ENCODE measurements around the gene SPEG.

Gene SPEG

DNA sequence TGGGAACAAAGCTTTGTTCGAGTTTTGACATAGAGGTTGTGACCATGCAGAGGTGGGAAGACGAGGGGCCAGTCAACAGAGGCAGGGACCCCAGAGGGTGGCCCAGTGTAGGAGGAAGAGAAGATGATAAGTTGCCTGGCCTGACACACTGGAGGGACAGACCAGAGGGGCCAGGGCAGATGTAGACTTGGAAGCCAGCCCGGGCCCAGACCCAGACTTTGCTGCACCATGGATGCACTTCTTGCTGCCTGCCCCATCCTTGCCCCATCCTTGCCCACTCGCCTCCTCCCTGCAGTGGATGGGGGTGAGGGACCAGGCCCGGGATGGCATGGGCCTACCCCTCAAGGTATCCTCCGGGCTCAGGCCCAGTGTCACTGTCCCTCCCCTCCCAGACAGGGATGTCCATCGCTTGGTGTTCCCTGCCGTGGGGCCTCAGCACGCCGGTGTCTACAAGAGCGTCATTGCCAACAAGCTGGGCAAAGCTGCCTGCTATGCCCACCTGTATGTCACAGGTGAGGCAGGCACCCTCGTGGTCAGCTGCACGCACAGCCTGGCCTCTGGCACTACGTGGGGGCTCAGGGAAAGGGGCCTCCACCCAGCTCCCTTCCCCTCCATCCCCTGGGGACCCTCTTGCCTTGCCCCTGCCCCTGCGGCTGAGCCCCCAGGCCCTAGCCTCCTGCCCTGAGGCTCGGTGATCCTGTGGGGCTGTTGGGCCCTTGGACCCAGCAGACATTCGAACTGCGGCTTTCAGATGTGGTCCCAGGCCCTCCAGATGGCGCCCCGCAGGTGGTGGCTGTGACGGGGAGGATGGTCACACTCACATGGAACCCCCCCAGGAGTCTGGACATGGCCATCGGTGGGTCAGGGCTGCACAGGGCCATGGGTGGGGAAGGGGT lies 37.1 kb downstream of the SPEG start:
- DNase-seq: no peak
- intact Hi-C loops (cut with DNase I): no loop called here

DNA sequence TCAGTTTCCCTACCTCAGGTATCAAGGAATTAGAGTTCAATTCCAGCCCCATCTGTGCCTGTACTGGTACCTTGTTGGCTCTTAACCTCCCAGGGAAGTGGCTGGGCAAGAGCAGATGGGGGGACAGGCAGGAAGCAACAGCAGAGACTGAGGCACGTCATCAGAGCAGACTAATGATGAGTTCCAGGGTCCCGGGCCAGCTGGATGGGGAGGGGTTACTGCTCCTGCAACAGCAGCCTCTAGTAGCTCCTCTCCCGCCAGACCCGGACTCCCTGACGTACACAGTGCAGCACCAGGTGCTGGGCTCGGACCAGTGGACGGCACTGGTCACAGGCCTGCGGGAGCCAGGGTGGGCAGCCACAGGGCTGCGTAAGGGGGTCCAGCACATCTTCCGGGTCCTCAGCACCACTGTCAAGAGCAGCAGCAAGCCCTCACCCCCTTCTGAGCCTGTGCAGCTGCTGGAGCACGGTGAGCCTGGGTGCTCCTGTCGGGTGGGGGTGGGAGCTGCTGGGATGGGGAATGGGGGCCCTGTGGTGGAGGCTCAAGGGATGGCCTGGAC lies 38.1 kb downstream of the SPEG start:
- intact Hi-C loops (cut with DNase I): no loop called here
- no peak for DNase-seq

DNA sequence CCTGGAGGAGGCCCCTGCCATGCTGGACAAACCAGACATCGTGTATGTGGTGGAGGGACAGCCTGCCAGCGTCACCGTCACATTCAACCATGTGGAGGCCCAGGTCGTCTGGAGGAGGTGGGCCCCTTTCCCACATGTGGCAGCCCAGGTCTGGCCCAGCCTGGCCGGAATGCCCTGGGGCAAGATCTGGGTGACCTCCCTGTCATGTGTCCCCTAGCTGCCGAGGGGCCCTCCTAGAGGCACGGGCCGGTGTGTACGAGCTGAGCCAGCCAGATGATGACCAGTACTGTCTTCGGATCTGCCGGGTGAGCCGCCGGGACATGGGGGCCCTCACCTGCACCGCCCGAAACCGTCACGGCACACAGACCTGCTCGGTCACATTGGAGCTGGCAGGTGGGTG lies 38.9 kb downstream of the SPEG start:
- intact Hi-C loops (cut with DNase I): no loop called here
- no peak for DNase-seq

DNA sequence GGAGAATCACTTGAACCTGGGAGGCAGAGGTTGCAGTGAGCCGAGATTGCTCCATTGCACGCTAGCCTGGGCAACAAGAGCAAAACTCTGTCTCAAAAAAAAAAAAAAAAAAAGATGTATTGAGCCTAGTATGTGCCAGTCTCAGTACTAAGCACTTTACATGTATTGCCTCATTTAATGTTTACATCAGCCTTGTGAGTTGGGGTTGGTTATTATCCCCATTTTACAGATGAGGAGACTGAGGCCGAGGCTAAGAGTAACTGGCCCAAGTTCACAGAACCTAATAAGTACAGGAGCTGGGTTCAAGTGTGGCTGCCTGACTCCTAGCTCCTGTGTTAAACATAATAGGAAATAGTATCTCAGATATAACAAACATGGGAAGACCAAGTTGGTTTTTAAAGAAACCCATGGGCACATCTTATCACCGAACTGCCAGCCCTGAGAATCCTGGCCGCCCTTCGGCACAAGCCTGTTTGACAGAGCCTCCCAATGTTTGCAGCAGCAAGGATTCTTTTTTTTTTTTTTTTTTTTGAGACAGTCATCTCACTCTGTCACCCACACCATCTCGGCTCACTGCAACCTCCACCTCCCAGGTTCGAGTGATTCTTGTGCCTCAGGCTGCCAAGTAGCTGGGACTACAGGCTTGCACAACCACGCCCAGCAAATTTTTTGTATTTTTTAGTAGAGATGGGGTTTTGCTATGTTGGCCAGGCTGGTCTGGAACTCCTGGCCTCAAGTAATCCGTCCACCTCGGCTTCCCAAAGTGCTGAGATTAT lies 39.8 kb downstream of the SPEG start:
- DNase-seq: no peak
- intact Hi-C loops (cut with DNase I): no loop called here

DNA sequence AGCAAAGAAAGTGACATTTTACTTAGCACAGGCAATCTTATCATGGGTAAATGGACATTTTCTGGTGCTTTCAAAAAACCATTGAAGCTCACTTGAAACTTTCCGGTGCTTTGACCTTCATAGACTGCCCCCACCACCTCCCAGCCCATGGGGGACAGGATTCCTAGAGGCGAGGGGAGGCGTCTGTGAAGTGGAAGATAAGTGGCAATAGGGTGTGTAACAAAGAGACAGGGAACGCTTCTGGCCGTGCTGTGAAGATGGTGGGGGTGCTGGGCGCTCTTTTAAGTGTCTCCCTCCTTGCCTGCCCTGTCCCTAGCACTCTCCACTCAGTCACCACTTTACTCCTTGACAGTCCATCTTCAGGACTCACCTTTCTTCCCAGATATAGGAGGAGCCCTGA lies 40.6 kb downstream of the SPEG start:
- intact Hi-C loops (cut with DNase I): no loop called here
- no peak for DNase-seq

DNA sequence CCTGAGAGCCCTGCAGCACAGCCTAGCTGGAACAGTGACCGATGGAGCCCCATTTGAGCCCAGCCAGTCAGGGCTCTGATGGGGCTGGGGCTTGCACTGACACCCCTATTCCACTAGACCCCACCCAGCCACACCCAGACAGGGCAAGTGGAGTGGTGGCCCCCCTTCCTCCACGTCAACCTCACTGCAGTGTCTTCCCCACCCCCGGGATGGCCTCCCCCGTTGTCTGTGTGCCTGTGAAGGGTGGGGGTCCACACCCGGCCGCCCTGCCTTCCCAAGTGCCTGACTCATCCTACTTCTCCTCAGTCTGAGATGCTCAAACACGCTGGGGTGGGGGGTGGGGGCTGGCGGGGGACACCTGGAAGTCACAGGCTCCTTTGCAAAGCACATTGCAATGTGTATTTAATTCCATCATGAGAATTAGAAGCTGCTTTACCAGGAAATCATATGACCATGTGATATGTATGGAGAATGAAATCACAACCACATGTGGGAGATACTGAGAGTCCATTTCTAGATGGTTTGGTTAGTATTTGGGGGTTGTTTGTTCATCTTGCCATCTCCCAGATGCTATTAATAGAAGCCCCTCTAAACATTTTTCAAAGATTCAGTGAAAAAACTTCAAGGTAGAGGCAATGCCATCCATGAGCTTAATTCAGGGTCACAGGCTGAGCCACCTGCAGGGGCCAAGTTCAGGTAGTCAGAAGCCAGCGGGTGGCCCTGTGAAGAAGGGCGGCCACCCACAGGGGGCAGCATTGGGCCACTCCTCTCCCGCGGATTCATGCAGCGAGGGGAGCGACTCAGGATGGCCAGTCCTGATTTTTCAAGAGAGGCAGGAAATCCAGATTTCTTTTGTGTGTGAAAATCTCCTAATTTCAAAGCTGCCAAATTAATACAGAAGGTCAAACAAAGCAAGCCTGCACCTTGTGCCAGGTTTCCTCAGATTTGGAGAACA lies 41.3 kb downstream of the SPEG start:
- intact Hi-C loops (cut with DNase I): loop anchor here (1.0 kb wide), 1 partner anchor 54 kb away; no protein-coding TSS in a partner anchor
- DNase-seq: peak in 7 of 10 donors; percentile 35 to 96 (median 67)

DNA sequence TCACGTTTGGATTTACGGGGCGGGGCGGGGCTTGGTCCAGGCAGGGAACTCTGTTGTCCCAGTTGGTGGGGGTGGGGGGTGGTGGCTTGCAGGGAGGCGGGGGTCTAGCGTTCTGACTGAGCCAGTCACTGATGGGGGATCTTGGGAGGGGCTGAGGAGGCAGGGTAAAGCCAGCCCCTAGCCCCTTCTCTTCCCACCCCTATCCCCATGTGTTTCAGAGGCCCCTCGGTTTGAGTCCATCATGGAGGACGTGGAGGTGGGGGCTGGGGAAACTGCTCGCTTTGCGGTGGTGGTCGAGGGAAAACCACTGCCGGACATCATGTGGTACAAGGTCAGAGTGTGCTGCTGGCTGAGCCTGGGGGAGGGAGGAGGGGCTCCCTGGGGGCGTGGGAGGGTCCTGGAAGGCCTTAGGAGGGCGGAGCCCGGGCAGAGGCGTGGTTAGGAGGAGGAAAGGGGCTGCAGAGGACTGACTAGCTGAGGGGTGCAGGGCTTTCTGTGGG lies 42.1 kb downstream of the SPEG start:
- no peak for DNase-seq
- intact Hi-C loops (cut with DNase I): loop anchor here (1.0 kb wide), 1 partner anchor 54 kb away; no protein-coding TSS in a partner anchor

DNA sequence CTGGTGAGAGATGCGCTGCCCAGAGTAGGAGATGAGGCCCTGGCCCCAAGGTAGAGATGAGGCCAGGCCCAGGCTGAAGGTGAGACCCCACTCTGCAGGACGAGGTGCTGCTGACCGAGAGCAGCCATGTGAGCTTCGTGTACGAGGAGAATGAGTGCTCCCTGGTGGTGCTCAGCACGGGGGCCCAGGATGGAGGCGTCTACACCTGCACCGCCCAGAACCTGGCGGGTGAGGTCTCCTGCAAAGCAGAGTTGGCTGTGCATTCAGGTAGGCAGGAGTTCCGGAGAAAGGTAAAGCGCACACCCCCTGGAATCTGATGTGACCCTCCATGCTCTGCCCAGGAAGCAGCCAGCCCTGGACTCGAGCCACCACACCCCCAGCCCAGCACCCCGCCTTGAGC lies 42.5 kb downstream of the SPEG start:
- no peak for DNase-seq
- intact Hi-C loops (cut with DNase I): no loop called here

DNA sequence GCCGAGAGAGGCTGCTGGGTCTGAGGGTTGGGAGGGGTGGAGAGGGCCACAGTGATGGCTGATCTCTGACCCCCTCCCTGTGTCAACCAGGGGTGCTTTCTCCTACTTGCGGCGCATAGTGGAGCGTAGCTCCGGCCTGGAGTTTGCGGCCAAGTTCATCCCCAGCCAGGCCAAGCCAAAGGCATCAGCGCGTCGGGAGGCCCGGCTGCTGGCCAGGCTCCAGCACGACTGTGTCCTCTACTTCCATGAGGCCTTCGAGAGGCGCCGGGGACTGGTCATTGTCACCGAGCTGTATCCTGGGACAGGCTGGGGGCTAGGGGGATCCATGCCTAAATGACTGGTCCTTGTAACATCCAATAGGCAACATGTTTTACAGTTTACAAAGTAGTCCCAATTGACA lies 43.2 kb downstream of the SPEG start:
- DNase-seq: no peak
- intact Hi-C loops (cut with DNase I): no loop called here

DNA sequence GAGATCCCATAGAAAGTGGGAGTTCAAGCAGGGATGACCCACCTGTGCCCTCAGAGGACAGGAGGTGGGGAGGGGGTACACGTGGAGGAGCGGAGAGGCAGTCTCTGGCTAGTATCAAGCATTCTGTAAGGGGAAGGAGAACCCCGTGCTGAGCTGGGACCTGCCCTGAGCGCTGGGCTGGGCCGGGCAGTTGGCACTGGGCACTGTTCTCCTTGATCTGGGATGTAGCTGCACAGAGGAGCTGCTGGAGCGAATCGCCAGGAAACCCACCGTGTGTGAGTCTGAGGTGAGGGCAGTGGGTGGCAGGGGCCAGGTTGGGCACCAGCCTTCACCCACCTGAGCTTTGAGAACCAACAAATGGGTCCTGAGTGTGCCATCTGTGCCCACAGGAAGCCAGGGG lies 44.3 kb downstream of the SPEG start:
- intact Hi-C loops (cut with DNase I): no loop called here
- no peak for DNase-seq

DNA sequence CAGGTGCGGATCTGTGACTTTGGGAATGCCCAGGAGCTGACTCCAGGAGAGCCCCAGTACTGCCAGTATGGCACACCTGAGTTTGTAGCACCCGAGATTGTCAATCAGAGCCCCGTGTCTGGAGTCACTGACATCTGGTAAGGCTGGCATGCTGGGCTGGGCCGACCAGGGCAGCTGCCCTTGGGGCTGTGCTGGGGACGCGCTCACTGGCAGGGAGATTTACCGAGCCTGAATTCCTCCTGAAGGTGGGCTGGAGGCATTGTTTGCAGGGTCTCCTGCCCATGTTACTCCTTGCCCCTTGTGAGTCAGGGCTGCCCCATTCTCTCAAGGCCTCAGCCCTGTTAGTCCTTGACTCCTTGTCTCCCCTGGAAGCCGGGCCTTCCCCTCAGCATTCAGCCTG lies 45.4 kb downstream of the SPEG start:
- intact Hi-C loops (cut with DNase I): loop anchor here (5.0 kb wide), 1 partner anchor 42 kb away; no protein-coding TSS in a partner anchor
- DNase-seq: no peak

DNA sequence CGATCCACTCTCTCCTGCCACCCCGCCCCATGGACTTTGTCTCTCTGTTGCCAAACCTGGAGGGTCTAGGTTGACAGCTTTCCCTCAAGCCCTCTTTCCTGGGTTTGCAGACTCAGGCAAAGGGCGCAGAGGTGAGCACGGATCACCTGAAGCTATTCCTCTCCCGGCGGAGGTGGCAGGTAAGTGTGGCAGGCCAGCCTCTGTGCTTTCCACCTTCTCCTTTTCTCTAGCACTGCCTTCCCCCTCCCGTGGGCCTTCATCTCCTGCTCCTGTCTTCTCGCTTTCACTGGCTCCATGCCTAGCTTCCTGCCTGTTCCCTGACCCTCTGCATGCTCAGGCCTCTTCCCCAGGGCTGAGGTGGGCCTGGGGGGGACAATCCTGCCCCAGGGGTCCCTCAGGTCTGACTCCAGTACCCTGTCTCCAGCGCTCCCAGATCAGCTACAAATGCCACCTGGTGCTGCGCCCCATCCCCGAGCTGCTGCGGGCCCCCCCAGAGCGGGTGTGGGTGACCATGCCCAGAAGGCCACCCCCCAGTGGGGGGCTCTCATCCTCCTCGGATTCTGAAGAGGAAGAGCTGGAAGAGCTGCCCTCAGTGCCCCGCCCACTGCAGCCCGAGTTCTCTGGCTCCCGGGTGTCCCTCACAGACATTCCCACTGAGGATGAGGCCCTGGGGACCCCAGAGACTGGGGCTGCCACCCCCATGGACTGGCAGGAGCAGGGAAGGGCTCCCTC lies 48.2 kb downstream of the SPEG start:
- intact Hi-C loops (cut with DNase I): loop anchor here (5.0 kb wide), 1 partner anchor 39 kb away; no protein-coding TSS in a partner anchor
- no peak for DNase-seq

DNA sequence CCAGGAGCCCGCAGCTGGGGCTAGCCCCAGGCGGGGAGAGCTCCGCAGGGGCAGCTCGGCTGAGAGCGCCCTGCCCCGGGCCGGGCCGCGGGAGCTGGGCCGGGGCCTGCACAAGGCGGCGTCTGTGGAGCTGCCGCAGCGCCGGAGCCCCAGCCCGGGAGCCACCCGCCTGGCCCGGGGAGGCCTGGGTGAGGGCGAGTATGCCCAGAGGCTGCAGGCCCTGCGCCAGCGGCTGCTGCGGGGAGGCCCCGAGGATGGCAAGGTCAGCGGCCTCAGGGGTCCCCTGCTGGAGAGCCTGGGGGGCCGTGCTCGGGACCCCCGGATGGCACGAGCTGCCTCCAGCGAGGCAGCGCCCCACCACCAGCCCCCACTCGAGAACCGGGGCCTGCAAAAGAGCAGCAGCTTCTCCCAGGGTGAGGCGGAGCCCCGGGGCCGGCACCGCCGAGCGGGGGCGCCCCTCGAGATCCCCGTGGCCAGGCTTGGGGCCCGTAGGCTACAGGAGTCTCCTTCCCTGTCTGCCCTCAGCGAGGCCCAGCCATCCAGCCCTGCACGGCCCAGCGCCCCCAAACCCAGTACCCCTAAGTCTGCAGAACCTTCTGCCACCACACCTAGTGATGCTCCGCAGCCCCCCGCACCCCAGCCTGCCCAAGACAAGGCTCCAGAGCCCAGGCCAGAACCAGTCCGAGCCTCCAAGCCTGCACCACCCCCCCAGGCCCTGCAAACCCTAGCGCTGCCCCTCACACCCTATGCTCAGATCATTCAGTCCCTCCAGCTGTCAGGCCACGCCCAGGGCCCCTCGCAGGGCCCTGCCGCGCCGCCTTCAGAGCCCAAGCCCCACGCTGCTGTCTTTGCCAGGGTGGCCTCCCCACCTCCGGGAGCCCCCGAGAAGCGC lies 49.1 kb downstream of the SPEG start:
- DNase-seq: no peak
- intact Hi-C loops (cut with DNase I): loop anchor here (5.0 kb wide), 1 partner anchor 39 kb away; no protein-coding TSS in a partner anchor

DNA sequence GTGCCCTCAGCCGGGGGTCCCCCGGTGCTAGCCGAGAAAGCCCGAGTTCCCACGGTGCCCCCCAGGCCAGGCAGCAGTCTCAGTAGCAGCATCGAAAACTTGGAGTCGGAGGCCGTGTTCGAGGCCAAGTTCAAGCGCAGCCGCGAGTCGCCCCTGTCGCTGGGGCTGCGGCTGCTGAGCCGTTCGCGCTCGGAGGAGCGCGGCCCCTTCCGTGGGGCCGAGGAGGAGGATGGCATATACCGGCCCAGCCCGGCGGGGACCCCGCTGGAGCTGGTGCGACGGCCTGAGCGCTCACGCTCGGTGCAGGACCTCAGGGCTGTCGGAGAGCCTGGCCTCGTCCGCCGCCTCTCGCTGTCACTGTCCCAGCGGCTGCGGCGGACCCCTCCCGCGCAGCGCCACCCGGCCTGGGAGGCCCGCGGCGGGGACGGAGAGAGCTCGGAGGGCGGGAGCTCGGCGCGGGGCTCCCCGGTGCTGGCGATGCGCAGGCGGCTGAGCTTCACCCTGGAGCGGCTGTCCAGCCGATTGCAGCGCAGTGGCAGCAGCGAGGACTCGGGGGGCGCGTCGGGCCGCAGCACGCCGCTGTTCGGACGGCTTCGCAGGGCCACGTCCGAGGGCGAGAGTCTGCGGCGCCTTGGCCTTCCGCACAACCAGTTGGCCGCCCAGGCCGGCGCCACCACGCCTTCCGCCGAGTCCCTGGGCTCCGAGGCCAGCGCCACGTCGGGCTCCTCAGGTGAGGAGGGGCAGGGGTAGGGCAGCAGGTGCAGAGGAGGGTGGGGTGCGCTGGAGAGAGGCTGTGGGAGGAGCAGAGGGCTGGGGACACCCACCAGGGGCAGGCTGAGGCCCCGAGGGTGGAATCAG lies 49.9 kb downstream of the SPEG start:
- DNase-seq: no peak
- intact Hi-C loops (cut with DNase I): loop anchor here (5.0 kb wide), 1 partner anchor 38 kb away; no protein-coding TSS in a partner anchor

DNA sequence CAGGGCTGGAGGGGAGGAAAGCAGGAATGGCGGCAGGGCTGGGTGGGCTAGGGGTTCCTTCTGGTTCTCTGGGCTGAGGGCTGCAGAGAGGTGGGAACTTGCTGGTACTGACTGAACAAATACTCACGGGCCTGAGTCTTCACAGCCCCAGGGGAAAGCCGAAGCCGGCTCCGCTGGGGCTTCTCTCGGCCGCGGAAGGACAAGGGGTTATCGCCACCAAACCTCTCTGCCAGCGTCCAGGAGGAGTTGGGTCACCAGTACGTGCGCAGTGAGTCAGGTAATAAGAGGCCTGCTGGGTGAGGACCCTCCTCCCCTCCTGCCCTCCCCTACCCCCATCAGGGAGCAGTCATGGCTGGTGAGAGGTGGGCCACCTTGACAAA lies 50.5 kb downstream of the SPEG start:
- intact Hi-C loops (cut with DNase I): no loop called here
- DNase-seq: no peak

DNA sequence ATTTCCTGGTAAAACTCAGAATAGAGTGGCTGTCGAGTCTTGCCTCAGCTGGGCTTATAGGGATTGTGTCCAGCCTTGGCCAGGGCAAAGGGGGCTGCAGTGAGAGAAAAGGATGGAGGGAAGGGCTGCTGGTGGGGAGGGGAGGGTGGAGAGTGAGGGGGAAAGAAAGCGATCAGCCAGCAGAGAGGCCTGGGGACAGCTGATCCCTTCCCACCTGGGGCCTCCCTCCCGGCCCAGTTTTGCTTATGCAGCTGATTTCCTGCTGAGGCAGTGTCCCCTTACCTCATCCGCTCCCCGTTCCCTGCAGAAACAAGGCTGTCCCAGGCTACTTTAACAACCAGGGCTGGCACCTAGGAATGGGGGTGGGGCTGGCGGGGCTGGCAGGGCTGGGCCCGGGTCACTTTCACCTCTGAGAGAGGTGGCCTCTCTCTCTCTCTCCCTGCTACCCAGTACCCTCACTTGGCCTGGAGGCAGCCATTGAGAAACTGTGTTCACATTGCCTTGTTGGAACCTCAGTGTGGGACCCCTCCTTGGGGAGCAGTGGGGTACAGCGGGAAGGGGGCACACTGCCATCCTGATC lies 51.8 kb downstream of the SPEG start:
- intact Hi-C loops (cut with DNase I): no loop called here
- no peak for DNase-seq

Measured in posterior cingulate gyrus (tissue), 11 donors.